PC-9 (cell line): ENCODE data around the gene NKAIN2. TPM values are rescaled to one million over a fixed set of nuclear protein-coding genes. Genes with fewer than 3 reads are reported as not detected.

Experiments
- BruUV-seq: library from RNA; stranded (reverse); fragments of 400-500 nt; replicated peaks from 2 replicates; lab custom pipeline; 2021; lab: Mats Ljungman, UMichigan
- CTCF ChIA-PET: fragments of 300-600 bp; sonication (Branson Sonifier 250); formaldehyde crosslinking; loops from one replicate; lab custom pipeline; 2022; ENCODE audit warnings: antibody characterized with exemption; lab: Charles Lee
- POLR2A ChIA-PET: fragments of 300-600 bp; sonication (Branson Sonifier 250); formaldehyde crosslinking; loops from one replicate; lab custom pipeline; 2022; ENCODE audit warnings: antibody characterized with exemption; ENCODE audit not compliant: unreplicated experiment; lab: Charles Lee
- DNase-seq, 2 experiments: peaks; one replicate each; pipeline versions ENCODE4 v3.0.0 to v3.0.0-alpha.2; 2015 to 2022; ENCODE audit warnings: mixed read lengths in 1 of 2
- H2AFZ ChIP-seq: fragments of 200-600 bp; sonication (generic); 2 replicates; pipeline ENCODE4 v1.8.1; 2017; ENCODE audit warnings: antibody characterized with exemption
- H3F3A ChIP-seq: fragments of 200-600 bp; sonication (generic); 2 replicates; pipeline ENCODE4 v1.8.1; 2017; ENCODE audit warnings: antibody characterized with exemption, mild to moderate bottlenecking, low read depth; ENCODE audit not compliant: insufficient read depth
- H3K27ac ChIP-seq: fragments of 200-600 bp; sonication (generic); 2 replicates; pipeline ENCODE4 v1.6.1; 2016; ENCODE audit warnings: mixed run types
- H3K27me3 ChIP-seq: fragments of 200-600 bp; sonication (generic); 2 replicates; pipeline ENCODE4 v1.6.1; 2016; ENCODE audit warnings: low read depth, mixed run types; ENCODE audit not compliant: insufficient read depth
- H3K36me3 ChIP-seq: fragments of 200-600 bp; sonication (generic); 2 replicates; pipeline ENCODE4 v1.6.1; 2016; ENCODE audit warnings: low read depth, mixed run types
- H3K4me1 ChIP-seq: fragments of 200-600 bp; sonication (generic); replicated peaks from 2 replicates; pipeline ENCODE4 v1.6.1; 2016; ENCODE audit warnings: mixed run types; ENCODE audit not compliant: insufficient read depth
- H3K4me2 ChIP-seq: fragments of 200-600 bp; sonication (generic); 2 replicates; pipeline ENCODE4 v1.6.1; 2017; ENCODE audit warnings: mixed run types
- H3K4me3 ChIP-seq: fragments of 200-600 bp; sonication (generic); 2 replicates; pipeline ENCODE4 v1.6.1; 2016; ENCODE audit warnings: mixed run types
- H3K79me2 ChIP-seq: fragments of 200-600 bp; sonication (generic); 2 replicates; pipeline ENCODE4 v1.6.1; 2017; ENCODE audit warnings: low read depth, mixed run types
- H3K9me2 ChIP-seq: fragments of 200-600 bp; sonication (generic); 2 replicates; pipeline ENCODE4 v1.8.1; 2017; ENCODE audit warnings: mild to moderate bottlenecking; ENCODE audit not compliant: insufficient read depth
- H3K9me3 ChIP-seq: fragments of 200-600 bp; sonication (generic); 2 replicates; pipeline ENCODE4 v1.8.1; 2016; ENCODE audit warnings: low read depth; ENCODE audit not compliant: insufficient read depth
- H4K20me1 ChIP-seq: fragments of 200-600 bp; sonication (generic); 2 replicates; pipeline ENCODE4 v1.8.1; 2017; ENCODE audit not compliant: insufficient read depth
- CTCF ChIP-seq: fragments of 200-600 bp; sonication (generic); conservative IDR thresholded peaks from 2 replicates; pipeline ENCODE4 v1.6.1; 2017; ENCODE audit warnings: mixed run types, antibody characterized with exemption, mild to moderate bottlenecking, moderate library complexity
- EZH2 ChIP-seq: fragments of 200-600 bp; sonication (generic); IDR thresholded peaks from 2 replicates; pipeline ENCODE4 v1.8.0; 2017; ENCODE audit warnings: antibody characterized with exemption, low read depth
- intact Hi-C: fragments of 100-400 bp; cut with micrococcal nuclease; formaldehyde crosslinking; loops from one replicate; pipeline ENCODE4 v1.10.0; 2022; ENCODE audit not compliant: unreplicated experiment
- total RNA-seq: library from RNA; stranded (reverse); gene quantifications from 2 replicates; pipeline ENCODE4 v1.2.3, GENCODE V29; 2021

NKAIN2 gene
- total RNA-seq, 1 experiment from 2014 or later, result not detected

- ChIA-PET POLR2A (no interaction called here), CTCF (no interaction called here)
- no peaks in the 10 kb centered on the region for H3K79me2 ChIP-seq
Observed at GRCh38 chr6:124356276-124356810, 552.7 kb downstream of the NKAIN2 start.

GRCh38 chr6:124356811-124357210 lies 553.1 kb downstream of the NKAIN2 start:
- POLR2A ChIA-PET, result no interaction called here
- Histone ChIP-seq H3F3A (no peaks in the 10 kb centered on the region), H4K20me1 (no peaks in the 10 kb centered on the region), H3K9me3 (no peaks in the 10 kb centered on the region), H3K4me1 (no peaks in the 10 kb centered on the region), H3K27ac (no peak overlapping the region), H3K9me2 (no peaks in the 10 kb centered on the region), H3K4me3 (no peak overlapping the region), H3K36me3 (no peaks in the 10 kb centered on the region), H3K79me2 (no peaks in the 10 kb centered on the region), H3K27me3 (no peaks in the 10 kb centered on the region), H3K4me2 (no peak overlapping the region), H2AFZ (no peak overlapping the region)
- no TSS peak for BruUV-seq
- no peak for DNase-seq
- intact Hi-C loops, result no loop called here
- no peak for TF ChIP-seq CTCF
- TF ChIP-seq EZH2, result no peak
- CTCF ChIA-PET, result no interaction called here

More at GRCh38 chr6:124356276-124356810, 552.7 kb downstream of the NKAIN2 start:
- H3K27ac ChIP-seq, result no peak overlapping the region
- no peak for DNase-seq
- H3K36me3 ChIP-seq, result no peaks in the 10 kb centered on the region
- no peak overlapping the region for H2AFZ ChIP-seq
- no peak for TF ChIP-seq EZH2
- no peaks in the 10 kb centered on the region for H3K27me3 ChIP-seq
- H3K4me2 ChIP-seq, result no peak overlapping the region
- no peak overlapping the region for H3K4me3 ChIP-seq
- no peaks in the 10 kb centered on the region for H3F3A ChIP-seq
- intact Hi-C loops, result no loop called here
- H3K9me2 ChIP-seq, result no peaks in the 10 kb centered on the region
- H4K20me1 ChIP-seq, result no peaks in the 10 kb centered on the region
- no peaks in the 10 kb centered on the region for H3K4me1 ChIP-seq
- no TSS peak for BruUV-seq
- H3K9me3 ChIP-seq, result no peaks in the 10 kb centered on the region

- Histone ChIP-seq H3K9me3 (peaks cover 3% of the 10 kb centered on the region; the same call in 1 of the 2 replicates), H3K4me3 (no peak overlapping the region), H3F3A (no peaks in the 10 kb centered on the region), H3K4me2 (no peak overlapping the region), H3K27ac (no peak overlapping the region), H3K36me3 (no peaks in the 10 kb centered on the region), H3K9me2 (no peaks in the 10 kb centered on the region), H3K27me3 (no peaks in the 10 kb centered on the region), H4K20me1 (no peaks in the 10 kb centered on the region), H3K4me1 (no peaks in the 10 kb centered on the region), H2AFZ (no peak overlapping the region), H3K79me2 (no peaks in the 10 kb centered on the region)
- no TSS peak for BruUV-seq
- TF ChIP-seq CTCF (no peak), EZH2 (no peak)
- POLR2A ChIA-PET, result no interaction called here
- no peak for DNase-seq
- CTCF ChIA-PET, result interaction anchor here (0.6 kb wide), 1 partner anchor 340 kb away, joined by 3 read pairs; no protein-coding TSS in a partner anchor
- intact Hi-C loops, result no loop called here
Observed at GRCh38 chr6:124368131-124368530, 564.5 kb downstream of the NKAIN2 start.
